Measurements from ENCODE around the gene TACR2.

TACR2 gene

GRCh38 chr10:69446650-69447151 lies 30.0 kb upstream of the TACR2 start:
- no peak for TF ChIP-seq CTCF (IDR thresholded peaks at IDR 0.05; ENCODE audit: low read depth, low read length)
- no peak overlapping the region for H3K4me3 ChIP-seq (ENCODE audit: low read depth, low read length)

- no peak for TF ChIP-seq CTCF (IDR thresholded peaks at IDR 0.05; ENCODE audit: low read depth, low read length)
- H3K4me3 ChIP-seq (ENCODE audit: low read depth, low read length): no peak overlapping the region
These were observed 29.5 kb upstream of the TACR2 start for GRCh38 chr10:69446229-69446628.

- TF ChIP-seq CTCF (IDR thresholded peaks at IDR 0.05; ENCODE audit: low read depth, low read length): no peak
- no peak overlapping the region for H3K4me3 ChIP-seq (ENCODE audit: low read depth, low read length)
These were observed 28.3 kb upstream of the TACR2 start for GRCh38 chr10:69445041-69445440.

- no peak for TF ChIP-seq CTCF (IDR thresholded peaks at IDR 0.05; ENCODE audit: low read depth, low read length)
These were observed 26.6 kb upstream of the TACR2 start for GRCh38 chr10:69443354-69443753.

GRCh38 chr10:69439813-69440506 lies 23.2 kb upstream of the TACR2 start:
- TF ChIP-seq CTCF (IDR thresholded peaks at IDR 0.05; ENCODE audit: low read depth, low read length): no peak
- no peak overlapping the region for H3K4me3 ChIP-seq (ENCODE audit: low read depth, low read length)

More at GRCh38 chr10:69443354-69443753, 26.6 kb upstream of the TACR2 start:
- no peak overlapping the region for H3K4me3 ChIP-seq (ENCODE audit: low read depth, low read length)

- no peak overlapping the region for H3K4me3 ChIP-seq (ENCODE audit: low read depth, low read length)
- TF ChIP-seq CTCF (IDR thresholded peaks at IDR 0.05; ENCODE audit: low read depth, low read length): no peak
These were observed 22.6 kb upstream of the TACR2 start for GRCh38 chr10:69439350-69439739.

- no peak for TF ChIP-seq CTCF (IDR thresholded peaks at IDR 0.05; ENCODE audit: low read depth, low read length)
- H3K4me3 ChIP-seq (ENCODE audit: low read depth, low read length): no peak overlapping the region
These were observed 22.0 kb upstream of the TACR2 start for GRCh38 chr10:69438536-69439349.
